ENCODE results near the gene ZBTB49.

DNA sequence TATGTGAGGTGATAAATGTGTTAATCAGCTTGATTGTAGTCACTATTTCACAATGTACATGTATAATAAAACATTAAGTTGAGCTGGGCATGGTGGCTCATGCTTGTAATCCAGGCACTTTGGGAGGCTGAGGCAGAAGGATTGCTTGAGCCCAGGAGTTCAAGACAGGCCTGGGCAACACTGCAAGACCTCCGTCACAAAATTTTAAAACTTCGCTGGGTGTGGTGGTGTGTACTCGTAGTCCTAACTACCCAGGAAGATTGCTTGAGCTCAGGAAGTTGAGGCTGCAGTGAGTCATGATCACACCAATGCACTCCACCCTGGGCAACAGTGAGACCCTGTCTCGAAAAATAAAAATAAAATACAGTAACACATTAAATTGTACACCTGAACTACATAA lies 20.2 kb upstream of the ZBTB49 start:
- no peak for TF ChIP-seq RAD21 (CRISPR knock-in tag; IDR thresholded peaks at IDR 0.05)
- TF ChIP-seq ZNF749 (CRISPR knock-in tag; IDR thresholded peaks at IDR 0.05; ENCODE audit: borderline replicate concordance) = no peak
- TF ChIP-seq GATAD2A (CRISPR knock-in tag; IDR thresholded peaks at IDR 0.05) = no peak
- no peak for TF ChIP-seq ZNF780A (CRISPR knock-in tag; IDR thresholded peaks at IDR 0.05)
- TF ChIP-seq, protein P1, sequence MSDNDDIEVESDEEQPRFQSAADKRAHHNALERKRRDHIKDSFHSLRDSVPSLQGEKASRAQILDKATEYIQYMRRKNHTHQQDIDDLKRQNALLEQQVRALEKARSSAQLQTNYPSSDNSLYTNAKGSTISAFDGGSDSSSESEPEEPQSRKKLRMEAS (IDR thresholded peaks at IDR 0.05) = no peak
- TF ChIP-seq POLR2AphosphoS5 (IDR thresholded peaks at IDR 0.05; ENCODE audit: low read depth, low read length) = no peak
- TF ChIP-seq, protein P2, sequence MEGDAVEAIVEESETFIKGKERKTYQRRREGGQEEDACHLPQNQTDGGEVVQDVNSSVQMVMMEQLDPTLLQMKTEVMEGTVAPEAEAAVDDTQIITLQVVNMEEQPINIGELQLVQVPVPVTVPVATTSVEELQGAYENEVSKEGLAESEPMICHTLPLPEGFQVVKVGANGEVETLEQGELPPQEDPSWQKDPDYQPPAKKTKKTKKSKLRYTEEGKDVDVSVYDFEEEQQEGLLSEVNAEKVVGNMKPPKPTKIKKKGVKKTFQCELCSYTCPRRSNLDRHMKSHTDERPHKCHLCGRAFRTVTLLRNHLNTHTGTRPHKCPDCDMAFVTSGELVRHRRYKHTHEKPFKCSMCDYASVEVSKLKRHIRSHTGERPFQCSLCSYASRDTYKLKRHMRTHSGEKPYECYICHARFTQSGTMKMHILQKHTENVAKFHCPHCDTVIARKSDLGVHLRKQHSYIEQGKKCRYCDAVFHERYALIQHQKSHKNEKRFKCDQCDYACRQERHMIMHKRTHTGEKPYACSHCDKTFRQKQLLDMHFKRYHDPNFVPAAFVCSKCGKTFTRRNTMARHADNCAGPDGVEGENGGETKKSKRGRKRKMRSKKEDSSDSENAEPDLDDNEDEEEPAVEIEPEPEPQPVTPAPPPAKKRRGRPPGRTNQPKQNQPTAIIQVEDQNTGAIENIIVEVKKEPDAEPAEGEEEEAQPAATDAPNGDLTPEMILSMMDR (CRISPR knock-in tag; IDR thresholded peaks at IDR 0.05) = no peak
- TF ChIP-seq, protein P3, sequence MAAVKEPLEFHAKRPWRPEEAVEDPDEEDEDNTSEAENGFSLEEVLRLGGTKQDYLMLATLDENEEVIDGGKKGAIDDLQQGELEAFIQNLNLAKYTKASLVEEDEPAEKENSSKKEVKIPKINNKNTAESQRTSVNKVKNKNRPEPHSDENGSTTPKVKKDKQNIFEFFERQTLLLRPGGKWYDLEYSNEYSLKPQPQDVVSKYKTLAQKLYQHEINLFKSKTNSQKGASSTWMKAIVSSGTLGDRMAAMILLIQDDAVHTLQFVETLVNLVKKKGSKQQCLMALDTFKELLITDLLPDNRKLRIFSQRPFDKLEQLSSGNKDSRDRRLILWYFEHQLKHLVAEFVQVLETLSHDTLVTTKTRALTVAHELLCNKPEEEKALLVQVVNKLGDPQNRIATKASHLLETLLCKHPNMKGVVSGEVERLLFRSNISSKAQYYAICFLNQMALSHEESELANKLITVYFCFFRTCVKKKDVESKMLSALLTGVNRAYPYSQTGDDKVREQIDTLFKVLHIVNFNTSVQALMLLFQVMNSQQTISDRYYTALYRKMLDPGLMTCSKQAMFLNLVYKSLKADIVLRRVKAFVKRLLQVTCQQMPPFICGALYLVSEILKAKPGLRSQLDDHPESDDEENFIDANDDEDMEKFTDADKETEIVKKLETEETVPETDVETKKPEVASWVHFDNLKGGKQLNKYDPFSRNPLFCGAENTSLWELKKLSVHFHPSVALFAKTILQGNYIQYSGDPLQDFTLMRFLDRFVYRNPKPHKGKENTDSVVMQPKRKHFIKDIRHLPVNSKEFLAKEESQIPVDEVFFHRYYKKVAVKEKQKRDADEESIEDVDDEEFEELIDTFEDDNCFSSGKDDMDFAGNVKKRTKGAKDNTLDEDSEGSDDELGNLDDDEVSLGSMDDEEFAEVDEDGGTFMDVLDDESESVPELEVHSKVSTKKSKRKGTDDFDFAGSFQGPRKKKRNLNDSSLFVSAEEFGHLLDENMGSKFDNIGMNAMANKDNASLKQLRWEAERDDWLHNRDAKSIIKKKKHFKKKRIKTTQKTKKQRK (IDR thresholded peaks at IDR 0.05; ENCODE audit: low read length) = no peak
- TF ChIP-seq ZNF567 (CRISPR knock-in tag; IDR thresholded peaks at IDR 0.05; ENCODE audit: borderline replicate concordance) = no peak
- TF ChIP-seq RBFOX2 (IDR thresholded peaks at IDR 0.05; ENCODE audit: low read depth, low read length) = no peak
- TF ChIP-seq SOX13 (IDR thresholded peaks at IDR 0.05) = no peak
- no peak for TF ChIP-seq SOX13 (CRISPR knock-in tag; conservative IDR thresholded peaks at IDR 0.05 in 1 of 2, IDR thresholded peaks at IDR 0.05 in 1 of 2)
- TF ChIP-seq, protein P4, sequence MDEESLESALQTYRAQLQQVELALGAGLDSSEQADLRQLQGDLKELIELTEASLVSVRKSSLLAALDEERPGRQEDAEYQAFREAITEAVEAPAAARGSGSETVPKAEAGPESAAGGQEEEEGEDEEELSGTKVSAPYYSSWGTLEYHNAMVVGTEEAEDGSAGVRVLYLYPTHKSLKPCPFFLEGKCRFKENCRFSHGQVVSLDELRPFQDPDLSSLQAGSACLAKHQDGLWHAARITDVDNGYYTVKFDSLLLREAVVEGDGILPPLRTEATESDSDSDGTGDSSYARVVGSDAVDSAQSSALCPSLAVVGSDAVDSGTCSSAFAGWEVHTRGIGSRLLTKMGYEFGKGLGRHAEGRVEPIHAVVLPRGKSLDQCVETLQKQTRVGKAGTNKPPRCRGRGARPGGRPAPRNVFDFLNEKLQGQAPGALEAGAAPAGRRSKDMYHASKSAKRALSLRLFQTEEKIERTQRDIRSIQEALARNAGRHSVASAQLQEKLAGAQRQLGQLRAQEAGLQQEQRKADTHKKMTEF (CRISPR knock-in tag; IDR thresholded peaks at IDR 0.05) = no peak
